Kidney (tissue), 14 donors: Measurements from ENCODE around the gene IQGAP3. TPM values are rescaled to one million over a fixed set of nuclear protein-coding genes. Genes with fewer than 3 reads are reported as not detected.

ENCODE experiments used
- DNase-seq, 5 donors: peaks; one replicate each; pipeline ENCODE4 v3.0.0-alpha.2; 2013 to 2020
- FAIRE-seq: peaks from 2 replicates; lab custom pipeline; 2012; peaks lifted over from hg19 to GRCh38; lab: Jason Lieb, UNC
- H3K27ac ChIP-seq, 2 donors: one replicate each; pipeline ENCODE4 v1.7.0; 2013; ENCODE audit warnings: low read depth in 2 of 2, low read length in 2 of 2, inconsistent platforms in 1 of 2
- H3K27me3 ChIP-seq: one replicate; pipeline ENCODE4 v1.7.1; 2013; ENCODE audit warnings: low read length, inconsistent platforms; ENCODE audit not compliant: control insufficient read depth, insufficient read depth
- H3K36me3 ChIP-seq, 3 donors: one replicate each; pipeline versions ENCODE4 v1.7.0 to v1.7.1; 2013; ENCODE audit warnings: low read length in 3 of 3, control low read depth in 1 of 3, inconsistent platforms in 1 of 3; ENCODE audit not compliant: insufficient read depth in 3 of 3, control insufficient read depth in 2 of 3
- H3K4me1 ChIP-seq, 3 donors: one replicate each; pipeline versions ENCODE4 v1.7.0 to v1.7.1; 2013; ENCODE audit warnings: low read length in 3 of 3, inconsistent platforms in 1 of 3, low read depth in 1 of 3; ENCODE audit not compliant: control insufficient read depth in 2 of 3, insufficient read depth in 2 of 3
- H3K4me3 ChIP-seq, 3 donors: one replicate each; pipeline versions ENCODE4 v1.7.0 to v1.8.1; 2013; ENCODE audit warnings: low read length in 3 of 3, control low read depth in 1 of 3, inconsistent platforms in 1 of 3
- H3K9ac ChIP-seq, 3 donors: one replicate each; pipeline versions ENCODE4 v1.7.0 to v1.7.1; 2013; ENCODE audit warnings: low read length in 3 of 3, control low read depth in 1 of 3, inconsistent platforms in 1 of 3
- H3K9me3 ChIP-seq, 3 donors: one replicate each; pipeline versions ENCODE4 v1.7.0 to v1.7.1; 2013; ENCODE audit warnings: low read length in 3 of 3, control low read depth in 1 of 3, inconsistent platforms in 1 of 3; ENCODE audit not compliant: control insufficient read depth in 2 of 3, insufficient read depth in 1 of 3
- CTCF ChIP-seq: IDR thresholded peaks from 3 replicates; pipeline ENCODE4 v1.5.1; 2012; ENCODE audit warnings: mild to moderate bottlenecking, moderate library complexity, borderline replicate concordance; ENCODE audit not compliant: insufficient read depth; ENCODE audit errors: extremely low read depth
- intact Hi-C: fragments of 100-400 bp; cut with DNase I; formaldehyde crosslinking; loops from one replicate; pipeline ENCODE4 v1.11.1; 2022
- polyA plus RNA-seq: library from polyadenylated mRNA; stranded (reverse); fragments of 350-450 nt; fragmentation: Illumina TruSeq; extraction: RNeasy Lipid Tissue Mini Kit (QIAGEN cat#74804); gene quantifications from one replicate; pipeline ENCODE4 v1.2.3, GENCODE V29; 2014; ENCODE audit warnings: low read depth, low replicate concordance; ENCODE audit not compliant: insufficient read depth
- total RNA-seq: library from RNA; stranded (reverse); fragmentation: NEBNext Ultra II Directional; extraction: Animal tissue kit (Norgen Biotek cat#: 25700); gene quantifications from one replicate; pipeline ENCODE4 v1.2.1, GENCODE V29; 2021
- donor health status: control.
- donor health status: control.
- donor health status: control.
- donor health status: control.
- donor health status: control.
- donor health status: DM: yes; HTN: yes; CAD: no.
- donor health status: Normal renal cell carcinoma (clear cell type).

IQGAP3 gene
- total and polyA plus RNA-seq, 2 donors from 2014 or later, result 0.13 to 1.7 TPM

- no peaks in the 10 kb centered on the region for H3K9me3 ChIP-seq
- H3K4me3 ChIP-seq, result peak overlapping the region; percentile 79 to 82 (median 80)
- H3K27me3 ChIP-seq, result no peaks in the 10 kb centered on the region
- FAIRE-seq (no peak), DNase-seq (peak; percentile 67 to 91 (median 89))
- peaks cover 8 to 55% (median 52%) of the 10 kb centered on the region in 3 donors for H3K4me1 ChIP-seq
- H3K27ac ChIP-seq, result peak overlapping the region; percentile 94 to 97
- H3K9ac ChIP-seq, result peak overlapping the region; percentile 60 to 94 (median 94)
- H3K36me3 ChIP-seq, result no peaks in the 10 kb centered on the region
- TF ChIP-seq CTCF, result no peak
- intact Hi-C loops, result no loop called here
Measured at GRCh38 chr1:156499842-156500542, 72.4 kb downstream of the IQGAP3 start.

GRCh38 chr1:156499194-156499841 lies 73.0 kb downstream of the IQGAP3 start:
- no peaks in the 10 kb centered on the region for H3K36me3 ChIP-seq
- intact Hi-C loops, result no loop called here
- H3K27ac ChIP-seq, result peak overlapping the region; percentile 94 to 97
- no peak for FAIRE-seq
- peak overlapping the region; percentile 17 to 90 (median 27) for H3K9ac ChIP-seq
- H3K4me1 ChIP-seq, result peaks cover 8 to 56% (median 47%) of the 10 kb centered on the region in 3 donors
- peak in 3 of 5 donors; percentile 53 to 89 (median 69) for DNase-seq
- H3K4me3 ChIP-seq, result peak overlapping the region; percentile 60 to 82 (median 75)
- no peaks in the 10 kb centered on the region for H3K9me3 ChIP-seq
- no peaks in the 10 kb centered on the region for H3K27me3 ChIP-seq
- no peak for TF ChIP-seq CTCF

GRCh38 chr1:156498432-156499193 lies 73.8 kb downstream of the IQGAP3 start:
- FAIRE-seq, result no peak
- H3K36me3 ChIP-seq, result no peaks in the 10 kb centered on the region
- H3K27ac ChIP-seq, result peak overlapping the region; percentile 94 to 97
- H3K9me3 ChIP-seq, result no peaks in the 10 kb centered on the region
- no peaks in the 10 kb centered on the region for H3K27me3 ChIP-seq
- H3K4me3 ChIP-seq, result peak overlapping the region; percentile 60 to 82 (median 75)
- peak in 3 of 5 donors; percentile 68 to 91 (median 69) for DNase-seq
- H3K4me1 ChIP-seq, result peaks cover 8 to 56% (median 43%) of the 10 kb centered on the region in 3 donors
- no peak for TF ChIP-seq CTCF
- peak overlapping the region in 2 of 3 donors; percentile 61 to 90 for H3K9ac ChIP-seq
- intact Hi-C loops, result no loop called here
